HG03039 (cell line): ENCODE measurements around the gene TSHZ2.
"Not testable (repeated sequence)": the region's sequence is repeated elsewhere in the genome, so short reads cannot be mapped to it uniquely, and the experiment has no call there.

Source experiments
- ATAC-seq: cut with Tn5 transposase; IDR thresholded peaks from one replicate; pipeline ENCODE4 v1.9.1; 2021; ENCODE audit warnings: mild to moderate bottlenecking, moderate library complexity; ENCODE audit not compliant: unreplicated experiment

Gene TSHZ2

GRCh38 chr20:53517146-53517545 lies 545.0 kb downstream of the TSHZ2 start:
- no peak for ATAC-seq

GRCh38 chr20:53521421-53521820 lies 549.3 kb downstream of the TSHZ2 start:
- ATAC-seq: not testable (repeated sequence)

- ATAC-seq: no peak
These were observed 549.9 kb downstream of the TSHZ2 start for GRCh38 chr20:53522026-53522425.

- no peak for ATAC-seq
These were observed 550.5 kb downstream of the TSHZ2 start for GRCh38 chr20:53522696-53523095.

GRCh38 chr20:53523615-53524014 lies 551.5 kb downstream of the TSHZ2 start:
- not testable (repeated sequence) for ATAC-seq

GRCh38 chr20:53524589-53525312 lies 552.6 kb downstream of the TSHZ2 start:
- no peak for ATAC-seq

- ATAC-seq: no peak
These were observed 555.0 kb downstream of the TSHZ2 start for GRCh38 chr20:53527196-53527595.

- no peak for ATAC-seq
These were observed 557.5 kb downstream of the TSHZ2 start for GRCh38 chr20:53529658-53530057.

GRCh38 chr20:53530440-53530839 lies 558.3 kb downstream of the TSHZ2 start:
- ATAC-seq: no peak

- not testable (repeated sequence) for ATAC-seq
These were observed 560.6 kb downstream of the TSHZ2 start for GRCh38 chr20:53532654-53533312.

GRCh38 chr20:53533500-53533899 lies 561.3 kb downstream of the TSHZ2 start:
- ATAC-seq: no peak

- no peak for ATAC-seq
These were observed 561.9 kb downstream of the TSHZ2 start for GRCh38 chr20:53534037-53534436.

- no peak for ATAC-seq
These were observed 563.7 kb downstream of the TSHZ2 start for GRCh38 chr20:53535878-53536277.

GRCh38 chr20:53536382-53536781 lies 564.2 kb downstream of the TSHZ2 start:
- ATAC-seq: not testable (repeated sequence)

GRCh38 chr20:53539516-53539915 lies 567.4 kb downstream of the TSHZ2 start:
- ATAC-seq: no peak
